HEK293 (cell line): Measurements from ENCODE around the gene CLPSL1.
A peak's percentile ranks its signal among the peaks of the same experiment; 100 is the strongest.

Experiments
- CTCF ChIA-PET: fragments of 350-600 bp; formaldehyde crosslinking; extraction: SDS; loops from one replicate; lab custom pipeline; 2021; ENCODE audit warnings: antibody characterized with exemption; lab: Yijun Ruan, JAX
- POLR2A ChIA-PET: fragments of 300-600 bp; formaldehyde crosslinking; extraction: SDS; loops from one replicate; lab custom pipeline; 2020; ENCODE audit warnings: antibody characterized with exemption, inconsistent platforms; lab: Yijun Ruan, JAX
- H3K27ac ChIP-seq: fragments of 200-500 bp; sonication (Bioruptor generic); 2 replicates; pipeline ENCODE4 v1.5.1; 2014; ENCODE audit warnings: low read depth, low read length, control low read depth, inconsistent platforms; ENCODE audit errors: extremely low read depth
- H3K36me3 ChIP-seq, 2 experiments: fragments of 200-500 bp in 1 of 2; sonication (Bioruptor generic) in 1 of 2; 1 replicate in 1 of 2; 2 replicates in 1 of 2; pipeline ENCODE4 v1.5.1; 2014 to 2017; ENCODE audit warnings: inconsistent platforms in 2 of 2, low read length in 2 of 2; ENCODE audit not compliant: control insufficient read depth in 2 of 2, insufficient read depth in 1 of 2
- H3K4me1 ChIP-seq: fragments of 200-500 bp; sonication (Bioruptor generic); 2 replicates; pipeline ENCODE4 v1.5.1; 2014; ENCODE audit warnings: mild to moderate bottlenecking, low read length, inconsistent platforms; ENCODE audit not compliant: control insufficient read depth, insufficient read depth
- H3K4me3 ChIP-seq: 2 replicates; pipeline ENCODE4 v1.5.1; 2011; ENCODE audit warnings: low read depth, mild to moderate bottlenecking, control low read depth, low read length, moderate library complexity
- H3K9me3 ChIP-seq: fragments of 200-500 bp; sonication (Bioruptor generic); 2 replicates; pipeline ENCODE4 v1.5.1; 2014; ENCODE audit warnings: low read depth, low read length, inconsistent platforms; ENCODE audit not compliant: control insufficient read depth, insufficient read depth
- CTCF ChIP-seq: fragments of 450-650 bp; formaldehyde crosslinking; IDR thresholded peaks from 2 replicates; pipeline ENCODE4 v1.5.1; 2016; ENCODE audit warnings: missing biosample characterization, missing genetic modification characterization
- RBAK ChIP-seq: fragments of 450-650 bp; formaldehyde crosslinking; IDR thresholded peaks from 2 replicates; pipeline ENCODE4 v1.5.1; 2016; ENCODE audit warnings: missing biosample characterization, missing genetic modification characterization
- SALL2 ChIP-seq: fragments of 450-650 bp; formaldehyde crosslinking; IDR thresholded peaks from 2 replicates; pipeline ENCODE4 v1.5.0; 2017; ENCODE audit warnings: missing biosample characterization, mild to moderate bottlenecking, missing genetic modification characterization, borderline replicate concordance
- SCRT2 ChIP-seq: fragments of 450-650 bp; formaldehyde crosslinking; IDR thresholded peaks from 2 replicates; pipeline ENCODE4 v1.5.1; 2016; ENCODE audit warnings: missing biosample characterization, missing genetic modification characterization
- SP7 ChIP-seq: fragments of 450-650 bp; formaldehyde crosslinking; IDR thresholded peaks from 2 replicates; pipeline ENCODE4 v1.5.1; 2016; ENCODE audit warnings: missing biosample characterization, missing genetic modification characterization
- ZBTB17 ChIP-seq: fragments of 450-650 bp; formaldehyde crosslinking; IDR thresholded peaks from 2 replicates; pipeline ENCODE4 v1.5.1; 2016; ENCODE audit warnings: missing biosample characterization, missing genetic modification characterization
- ZBTB7A ChIP-seq: fragments of 450-650 bp; formaldehyde crosslinking; IDR thresholded peaks from 2 replicates; pipeline ENCODE4 v1.5.1; 2016; ENCODE audit warnings: low read depth, missing biosample characterization, missing genetic modification characterization
- ZEB2 ChIP-seq: fragments of 450-650 bp; formaldehyde crosslinking; IDR thresholded peaks from 2 replicates; pipeline ENCODE4 v1.5.1; 2016; ENCODE audit warnings: missing biosample characterization, missing genetic modification characterization
- ZNF274 ChIP-seq, 2 experiments: fragments of 200-500 bp in 1 of 2; fragments of 450-650 bp in 1 of 2; sonication (Bioruptor generic) in 1 of 2; formaldehyde crosslinking in 1 of 2; IDR thresholded peaks; 2 replicates each; pipeline versions ENCODE4 v1.5.1 to v1.6.1; 2014 to 2016; ENCODE audit warnings: borderline replicate concordance in 1 of 2, inconsistent platforms in 1 of 2, low read length in 1 of 2, missing biosample characterization in 1 of 2, missing genetic modification characterization in 1 of 2
- ZNF341 ChIP-seq: fragments of 450-650 bp; formaldehyde crosslinking; IDR thresholded peaks from 2 replicates; pipeline ENCODE4; 2016; ENCODE audit warnings: low read depth, missing biosample characterization, missing genetic modification characterization
- ZNF513 ChIP-seq: fragments of 450-650 bp; IDR thresholded peaks from 2 replicates; pipeline ENCODE4 v1.5.1; 2018; ENCODE audit warnings: missing biosample characterization, missing genetic modification characterization
- ZNF558 ChIP-seq: fragments of 450-650 bp; formaldehyde crosslinking; IDR thresholded peaks from 2 replicates; pipeline ENCODE4 v1.5.1; 2016; ENCODE audit warnings: missing biosample characterization, missing genetic modification characterization
- ZNF600 ChIP-seq: fragments of 450-650 bp; formaldehyde crosslinking; IDR thresholded peaks from 2 replicates; pipeline ENCODE4 v1.5.1; 2016; ENCODE audit warnings: missing biosample characterization, missing genetic modification characterization
- ZNF610 ChIP-seq: fragments of 450-650 bp; formaldehyde crosslinking; IDR thresholded peaks from 2 replicates; pipeline ENCODE4 v1.5.1; 2016; ENCODE audit warnings: missing biosample characterization, missing genetic modification characterization, borderline replicate concordance
- ZNF654 ChIP-seq: fragments of 450-650 bp; formaldehyde crosslinking; IDR thresholded peaks from 2 replicates; pipeline ENCODE4 v1.5.1; 2016; ENCODE audit warnings: low read depth, missing biosample characterization, missing genetic modification characterization
- ZNF660 ChIP-seq: fragments of 450-650 bp; IDR thresholded peaks from 2 replicates; pipeline ENCODE4 v1.5.1; 2018; ENCODE audit warnings: missing biosample characterization, mild to moderate bottlenecking, missing genetic modification characterization
- ZNF692 ChIP-seq: fragments of 450-650 bp; formaldehyde crosslinking; IDR thresholded peaks from 2 replicates; pipeline ENCODE4 v1.5.1; 2016; ENCODE audit warnings: missing biosample characterization, missing genetic modification characterization
- ZSCAN18 ChIP-seq: fragments of 450-650 bp; formaldehyde crosslinking; IDR thresholded peaks from 2 replicates; pipeline ENCODE4 v1.5.1; 2016; ENCODE audit warnings: missing biosample characterization, missing genetic modification characterization
- ZSCAN4 ChIP-seq: fragments of 450-650 bp; formaldehyde crosslinking; IDR thresholded peaks from 2 replicates; pipeline ENCODE4 v1.5.1; 2017; ENCODE audit warnings: missing biosample characterization, missing genetic modification characterization
- ZXDB ChIP-seq: fragments of 450-650 bp; formaldehyde crosslinking; IDR thresholded peaks from 2 replicates; pipeline ENCODE4 v1.5.1; 2016; ENCODE audit warnings: missing biosample characterization, missing genetic modification characterization

Gene CLPSL1

GRCh38 chr6:35736982-35737412, 43.8 kb upstream of the CLPSL1 start, which contains the start of gene ARMC12 (continued):
- TF ChIP-seq ZBTB7A (no peak), ZNF341 (tag by site-specific recombination) (no peak), ZSCAN4 (no peak)

- no peaks in the 10 kb centered on the region for H3K9me3 ChIP-seq
- POLR2A ChIA-PET = interaction anchor here (1.0 kb wide), 1 partner anchor 153 kb away, joined by 5 read pairs; no protein-coding TSS in a partner anchor
- H3K27ac ChIP-seq = no peak overlapping the region
- no peaks in the 10 kb centered on the region for H3K36me3 ChIP-seq
- no peak overlapping the region for H3K4me3 ChIP-seq
- H3K4me1 ChIP-seq = peaks cover 1% of the 10 kb centered on the region
- CTCF ChIA-PET = interaction anchor here (0.5 to 6.6 kb wide), 60 partner anchors 10 to 1088 kb away, joined by 3 to 258 read pairs (median 4); partner anchors contain the start of genes DEF6 and RPL10A
- TF ChIP-seq ZNF274 (IDR thresholded peaks at IDR 0.05; ENCODE audit: low read length) = no peak
- TF ChIP-seq ZNF274 (tag by site-specific recombination; IDR thresholded peaks at IDR 0.05; ENCODE audit: borderline replicate concordance) = no peak
- 0 out of 2 replicates have a peak, but pooled peaks have one; percentile 17 for TF ChIP-seq ZXDB
- no peak for TF ChIP-seq SALL2 (tag by site-specific recombination)
- 0 out of 2 replicates have a peak, but pooled peaks have one; percentile 18 for TF ChIP-seq SP7
- peak; percentile 42; the same call in 1 of the 2 replicates for TF ChIP-seq ZNF513 (tag by site-specific recombination)
- peak; percentile 65; the same call in 1 of the 2 replicates for TF ChIP-seq ZNF660 (tag by site-specific recombination)
- peak; percentile 42 for TF ChIP-seq ZBTB17
- peak; percentile 67; the same call in 1 of the 2 replicates for TF ChIP-seq ZNF600 (tag by site-specific recombination)
- TF ChIP-seq ZSCAN18 = 0 out of 2 replicates have a peak, but pooled peaks have one; percentile 33
- peak; percentile 97 for TF ChIP-seq ZNF654 (tag by site-specific recombination)
- 0 out of 2 replicates have a peak, but pooled peaks have one; percentile 19 for TF ChIP-seq ZEB2
- TF ChIP-seq RBAK = no peak
- TF ChIP-seq ZNF610 (tag by site-specific recombination) = no peak
- 0 out of 2 replicates have a peak, but pooled peaks have one; percentile 31 for TF ChIP-seq ZNF558 (tag by site-specific recombination)
- peak; percentile 92 for TF ChIP-seq SCRT2 (tag by site-specific recombination)
- 0 out of 2 replicates have a peak, but pooled peaks have one; percentile 22 for TF ChIP-seq ZNF692
- TF ChIP-seq ZSCAN4 = no peak
- TF ChIP-seq CTCF (tag by site-specific recombination) = peak; percentile 89
These were observed 43.2 kb upstream of the CLPSL1 start for GRCh38 chr6:35737413-35738211.
